NCI-H1105 treated with DMSO at 0.1 percent for 48 hours (cell line): ENCODE data around the gene KDSR.

ENCODE experiments used
- DNase-seq: peaks from one replicate; lab custom pipeline; 2025; lab: John Stamatoyannopoulos, UW

The KDSR gene

GRCh38 chr18:63303547-63303946 lies 63.5 kb downstream of the KDSR start:
- DNase-seq: no peak

- no peak for DNase-seq
These were observed 64.2 kb downstream of the KDSR start for GRCh38 chr18:63302636-63303405.

- DNase-seq: no peak
These were observed 64.8 kb downstream of the KDSR start for GRCh38 chr18:63302220-63302619.

- no peak for DNase-seq
These were observed 65.6 kb downstream of the KDSR start for GRCh38 chr18:63301434-63301833.

- DNase-seq: no peak
These were observed 66.9 kb downstream of the KDSR start for GRCh38 chr18:63299837-63300745.

- no peak for DNase-seq
These were observed 68.3 kb downstream of the KDSR start for GRCh38 chr18:63298400-63299365.

GRCh38 chr18:63297687-63298399 lies 69.2 kb downstream of the KDSR start:
- DNase-seq: no peak

GRCh38 chr18:63293935-63294334 lies 73.1 kb downstream of the KDSR start:
- no peak for DNase-seq

GRCh38 chr18:63292831-63293683 lies 73.9 kb downstream of the KDSR start:
- DNase-seq: no peak

GRCh38 chr18:63291278-63291677 lies 75.7 kb downstream of the KDSR start:
- no peak for DNase-seq

- DNase-seq: no peak
These were observed 76.2 kb downstream of the KDSR start for GRCh38 chr18:63290821-63291200.

GRCh38 chr18:63290166-63290820 lies 76.7 kb downstream of the KDSR start:
- no peak for DNase-seq

GRCh38 chr18:63288311-63288710 lies 78.7 kb downstream of the KDSR start:
- no peak for DNase-seq

- DNase-seq: no peak
These were observed 79.2 kb downstream of the KDSR start for GRCh38 chr18:63287691-63288220.

GRCh38 chr18:63286926-63287325 lies 80.1 kb downstream of the KDSR start:
- DNase-seq: no peak

GRCh38 chr18:63284827-63285733 lies 81.9 kb downstream of the KDSR start:
- no peak for DNase-seq

- no peak for DNase-seq
These were observed 82.7 kb downstream of the KDSR start for GRCh38 chr18:63284173-63284799.
